ENCODE results near the gene CAMK1D. TPM values are rescaled to one million over a fixed set of nuclear protein-coding genes. Genes with fewer than 3 reads are reported as not detected.

CAMK1D gene
- polyA plus RNA-seq, 1 of the 3 experiments (the other 2 are of a cell fraction): 4.1 TPM

DNA sequence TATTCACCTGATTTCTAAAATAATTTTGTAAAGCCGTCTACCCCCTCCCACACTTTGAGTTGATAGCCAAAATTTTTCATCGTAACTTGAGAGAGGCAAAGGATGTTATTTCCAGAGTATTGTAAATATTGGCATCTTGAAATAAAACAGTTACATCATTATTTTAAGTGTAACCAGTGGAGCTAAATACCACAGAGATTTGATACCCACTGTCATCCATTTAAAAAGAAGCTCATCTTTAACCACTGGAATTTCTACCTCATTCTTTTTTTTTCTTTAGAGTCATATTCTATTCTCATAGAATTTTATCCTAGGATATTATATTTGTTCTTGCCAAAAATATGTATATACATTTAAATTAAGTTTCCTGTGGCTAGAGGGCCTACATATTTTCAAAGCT, 48.6 kb downstream of the CAMK1D start:
- CTCF ChIA-PET: interaction anchor here (0.7 to 1.3 kb wide), 2 partner anchors 19 to 133 kb away, joined by 3 to 4 read pairs; no protein-coding TSS in a partner anchor
- H3K9me2 ChIP-seq: no peaks in the 10 kb centered on the region
- no peaks in the 10 kb centered on the region for H3K9me3 ChIP-seq
- DNase-seq: no peak
- no peak overlapping the region for H3K4me3 ChIP-seq (ENCODE audit: low read depth in 2 of 2, low read length in 1 of 2)
- TF ChIP-seq, protein P1, sequence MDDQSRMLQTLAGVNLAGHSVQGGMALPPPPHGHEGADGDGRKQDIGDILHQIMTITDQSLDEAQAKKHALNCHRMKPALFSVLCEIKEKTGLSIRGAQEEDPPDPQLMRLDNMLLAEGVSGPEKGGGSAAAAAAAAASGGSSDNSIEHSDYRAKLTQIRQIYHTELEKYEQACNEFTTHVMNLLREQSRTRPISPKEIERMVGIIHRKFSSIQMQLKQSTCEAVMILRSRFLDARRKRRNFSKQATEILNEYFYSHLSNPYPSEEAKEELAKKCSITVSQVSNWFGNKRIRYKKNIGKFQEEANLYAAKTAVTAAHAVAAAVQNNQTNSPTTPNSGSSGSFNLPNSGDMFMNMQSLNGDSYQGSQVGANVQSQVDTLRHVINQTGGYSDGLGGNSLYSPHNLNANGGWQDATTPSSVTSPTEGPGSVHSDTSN (IDR thresholded peaks at IDR 0.05): peak; percentile 28; the same call in 1 of the 2 replicates
- TF ChIP-seq TAF1 (IDR thresholded peaks at IDR 0.05; ENCODE audit: borderline replicate concordance, low read depth, low read length) (no peak), JUND (IDR thresholded peaks at IDR 0.05) (0 out of 2 replicates have a peak, but pooled peaks have one; percentile 23), TCF12 (IDR thresholded peaks at IDR 0.05) (peak; percentile 59)
- no peaks in the 10 kb centered on the region for H3K79me2 ChIP-seq (ENCODE audit: insufficient read depth)
- H3F3A ChIP-seq (replicated peaks; ENCODE audit: insufficient read depth): no peaks in the 10 kb centered on the region
- no peaks in the 10 kb centered on the region for H3K27me3 ChIP-seq (ENCODE audit: insufficient read depth)
- WGBS (ENCODE audit: low lambda C conversion rate): 83% methylated on average over 2 of the region's 2 CpGs
- H3K4me1 ChIP-seq (ENCODE audit: control insufficient read depth in 1 of 2, insufficient read depth in 2 of 2, low read depth in 1 of 2, low read length in 1 of 2): no peaks in the 10 kb centered on the region
- no peaks in the 10 kb centered on the region for H4K20me1 ChIP-seq (ENCODE audit: insufficient read depth)
- no peak overlapping the region for H3K9ac ChIP-seq
- no peak overlapping the region for H3K4me2 ChIP-seq
- H3K36me3 ChIP-seq (replicated peaks in 1 of 2; ENCODE audit: control insufficient read depth in 1 of 2, insufficient read depth in 2 of 2, low read length in 1 of 2): no peaks in the 10 kb centered on the region
- H3K27ac ChIP-seq (ENCODE audit: low read depth in 2 of 2, low read length in 1 of 2): peak overlapping the region in 1 of 2 experiments; percentile 21; a peak in 1 of 4 replicates
- POLR2A ChIA-PET: no interaction called here
- no peak overlapping the region for H2AFZ ChIP-seq (ENCODE audit: low read depth)

DNA sequence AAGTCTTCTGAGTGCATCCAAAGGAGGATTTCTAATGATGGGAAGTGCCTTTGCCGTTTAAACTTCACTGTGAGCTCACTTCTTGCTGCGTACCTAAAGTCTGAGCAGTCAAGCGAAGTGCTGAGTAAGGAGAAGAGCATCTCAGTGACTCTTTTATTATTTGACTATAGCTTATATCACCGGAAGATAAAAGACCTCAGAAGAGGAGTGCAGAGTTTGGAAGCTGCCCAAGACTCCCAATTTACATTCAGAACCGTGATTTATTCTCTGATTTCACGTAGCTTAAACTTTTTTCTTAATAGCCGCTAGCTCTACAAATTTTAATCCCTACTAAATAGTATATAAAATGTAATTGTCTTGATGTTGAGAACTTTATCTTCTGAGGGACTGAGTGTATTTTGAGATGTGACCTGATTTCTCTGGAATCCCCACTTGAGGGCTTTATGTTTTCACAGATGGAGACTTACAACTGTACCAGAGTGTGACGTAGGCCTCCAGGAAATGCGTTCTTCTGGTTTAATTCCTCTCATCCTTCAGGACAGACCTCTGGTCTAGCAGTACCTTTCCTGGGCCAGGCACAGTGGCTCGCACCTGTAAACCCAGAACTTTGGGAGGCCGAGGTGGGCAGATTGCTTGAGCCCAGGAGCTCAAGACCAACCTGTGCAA, 51.1 kb downstream of the CAMK1D start:
- Histone ChIP-seq H4K20me1 (ENCODE audit: insufficient read depth) (no peaks in the 10 kb centered on the region), H3K79me2 (ENCODE audit: insufficient read depth) (no peaks in the 10 kb centered on the region), H3K9me2 (no peaks in the 10 kb centered on the region), H3K27ac (ENCODE audit: low read depth in 2 of 2, low read length in 1 of 2) (no peak overlapping the region), H3K36me3 (replicated peaks in 1 of 2; ENCODE audit: control insufficient read depth in 1 of 2, insufficient read depth in 2 of 2, low read length in 1 of 2) (no peaks in the 10 kb centered on the region), H3K4me2 (no peak overlapping the region), H3K9me3 (no peaks in the 10 kb centered on the region), H3K27me3 (ENCODE audit: insufficient read depth) (no peaks in the 10 kb centered on the region), H2AFZ (ENCODE audit: low read depth) (no peak overlapping the region), H3K9ac (no peak overlapping the region), H3K4me1 (ENCODE audit: control insufficient read depth in 1 of 2, insufficient read depth in 2 of 2, low read depth in 1 of 2, low read length in 1 of 2) (no peaks in the 10 kb centered on the region), H3K4me3 (ENCODE audit: low read depth in 2 of 2, low read length in 1 of 2) (no peak overlapping the region), H3F3A (replicated peaks; ENCODE audit: insufficient read depth) (no peaks in the 10 kb centered on the region)
- POLR2A ChIA-PET: no interaction called here
- WGBS (ENCODE audit: low lambda C conversion rate): 82% methylated on average over 11 of the region's 11 CpGs
- DNase-seq: no peak
- no peak for TF ChIP-seq EZH2phosphoT487 (IDR thresholded peaks at IDR 0.05; ENCODE audit: borderline replicate concordance, low read depth)
- TF ChIP-seq RXRA (IDR thresholded peaks at IDR 0.05; ENCODE audit: borderline replicate concordance, low read depth): no peak
- TF ChIP-seq ELF1 (IDR thresholded peaks at IDR 0.05): no peak
- no peak for TF ChIP-seq RAD21 (IDR thresholded peaks at IDR 0.05; ENCODE audit: low read length)
- no peak for TF ChIP-seq SIN3A (IDR thresholded peaks at IDR 0.05; ENCODE audit: borderline replicate concordance, low read depth, low read length)
- no peak for TF ChIP-seq MEF2A (IDR thresholded peaks at IDR 0.05; ENCODE audit: borderline replicate concordance, low read depth)
- no peak for TF ChIP-seq NRF1 (IDR thresholded peaks at IDR 0.05; ENCODE audit: low read depth, low read length)
- TF ChIP-seq, protein P2, sequence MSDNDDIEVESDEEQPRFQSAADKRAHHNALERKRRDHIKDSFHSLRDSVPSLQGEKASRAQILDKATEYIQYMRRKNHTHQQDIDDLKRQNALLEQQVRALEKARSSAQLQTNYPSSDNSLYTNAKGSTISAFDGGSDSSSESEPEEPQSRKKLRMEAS (IDR thresholded peaks at IDR 0.05; ENCODE audit: low read depth): no peak
- TF ChIP-seq TEAD4 (IDR thresholded peaks at IDR 0.05; ENCODE audit: borderline replicate concordance, insufficient read depth): no peak
- TF ChIP-seq GABPA (IDR thresholded peaks at IDR 0.05; ENCODE audit: low read depth): no peak
- TF ChIP-seq TCF12 (IDR thresholded peaks at IDR 0.05): no peak
- TF ChIP-seq, protein P3, sequence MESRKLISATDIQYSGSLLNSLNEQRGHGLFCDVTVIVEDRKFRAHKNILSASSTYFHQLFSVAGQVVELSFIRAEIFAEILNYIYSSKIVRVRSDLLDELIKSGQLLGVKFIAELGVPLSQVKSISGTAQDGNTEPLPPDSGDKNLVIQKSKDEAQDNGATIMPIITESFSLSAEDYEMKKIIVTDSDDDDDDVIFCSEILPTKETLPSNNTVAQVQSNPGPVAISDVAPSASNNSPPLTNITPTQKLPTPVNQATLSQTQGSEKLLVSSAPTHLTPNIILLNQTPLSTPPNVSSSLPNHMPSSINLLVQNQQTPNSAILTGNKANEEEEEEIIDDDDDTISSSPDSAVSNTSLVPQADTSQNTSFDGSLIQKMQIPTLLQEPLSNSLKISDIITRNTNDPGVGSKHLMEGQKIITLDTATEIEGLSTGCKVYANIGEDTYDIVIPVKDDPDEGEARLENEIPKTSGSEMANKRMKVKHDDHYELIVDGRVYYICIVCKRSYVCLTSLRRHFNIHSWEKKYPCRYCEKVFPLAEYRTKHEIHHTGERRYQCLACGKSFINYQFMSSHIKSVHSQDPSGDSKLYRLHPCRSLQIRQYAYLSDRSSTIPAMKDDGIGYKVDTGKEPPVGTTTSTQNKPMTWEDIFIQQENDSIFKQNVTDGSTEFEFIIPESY (IDR thresholded peaks at IDR 0.05; ENCODE audit: borderline replicate concordance, low read depth): no peak
- TF ChIP-seq, protein P4, sequence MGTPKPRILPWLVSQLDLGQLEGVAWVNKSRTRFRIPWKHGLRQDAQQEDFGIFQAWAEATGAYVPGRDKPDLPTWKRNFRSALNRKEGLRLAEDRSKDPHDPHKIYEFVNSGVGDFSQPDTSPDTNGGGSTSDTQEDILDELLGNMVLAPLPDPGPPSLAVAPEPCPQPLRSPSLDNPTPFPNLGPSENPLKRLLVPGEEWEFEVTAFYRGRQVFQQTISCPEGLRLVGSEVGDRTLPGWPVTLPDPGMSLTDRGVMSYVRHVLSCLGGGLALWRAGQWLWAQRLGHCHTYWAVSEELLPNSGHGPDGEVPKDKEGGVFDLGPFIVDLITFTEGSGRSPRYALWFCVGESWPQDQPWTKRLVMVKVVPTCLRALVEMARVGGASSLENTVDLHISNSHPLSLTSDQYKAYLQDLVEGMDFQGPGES (IDR thresholded peaks at IDR 0.05; ENCODE audit: low read depth, low read length): no peak
- TF ChIP-seq SMC3 (IDR thresholded peaks at IDR 0.05; ENCODE audit: low read depth, low read length): no peak
- TF ChIP-seq CHD2 (IDR thresholded peaks at IDR 0.05; ENCODE audit: low read length, partially characterized antibody): no peak
- CTCF ChIA-PET: interaction anchor here (1.2 kb wide), 1 partner anchor 17 kb away, joined by 5 read pairs; no protein-coding TSS in a partner anchor

Data from SK-N-SH (cell line).